Left lung (tissue), 14 donors: ENCODE results near the gene TRIM14. TPM values are rescaled to one million over a fixed set of nuclear protein-coding genes. Genes with fewer than 3 reads are reported as not detected.

Experiments
- ATAC-seq: fragments of 200-7000 bp; cut with Tn5 transposase; one replicate; pipeline ENCODE4 v1.9.1; 2020; ENCODE audit warnings: moderate library complexity
- DNase-seq, 4 donors: peaks; one replicate each; pipeline ENCODE4 v3.0.0-alpha.2; 2013 to 2020
- H3K27ac ChIP-seq, 2 donors: fragments of 200-600 bp; sonication (generic) in 1 of 2; one replicate each; pipeline versions ENCODE4 v1.5.0 to v1.8.0; 2020 to 2021
- H3K27me3 ChIP-seq, 2 donors: fragments of 200-600 bp; sonication (generic) in 1 of 2; one replicate each; pipeline versions ENCODE4 v1.5.0 to v1.8.0; 2020 to 2021
- H3K36me3 ChIP-seq, 2 donors: fragments of 200-600 bp; sonication (generic) in 1 of 2; one replicate each; pipeline versions ENCODE4 v1.5.0 to v1.8.0; 2020 to 2021
- H3K4me1 ChIP-seq, 2 donors: fragments of 200-600 bp; one replicate each; pipeline ENCODE4 v1.8.0; 2021
- H3K4me3 ChIP-seq, 2 donors: fragments of 200-600 bp; sonication (generic) in 1 of 2; one replicate each; pipeline versions ENCODE4 v1.5.0 to v1.8.0; 2020 to 2021; ENCODE audit warnings: mild to moderate bottlenecking in 1 of 2
- H3K9me3 ChIP-seq, 2 donors: fragments of 200-600 bp; sonication (generic) in 1 of 2; one replicate each; pipeline versions ENCODE4 v1.5.0 to v1.8.0; 2020 to 2021
- intact Hi-C, 2 donors: fragments of 100-400 bp; cut with DNase I; formaldehyde crosslinking; loops; one replicate each; pipeline versions ENCODE4 v1.11.2 to v1.14.2; 2022
- long read RNA-seq, 12 donors: library from polyadenylated mRNA in 2 of 12; unstranded in 2 of 12; transcript quantifications; one replicate each; pipeline ENCODE4 v2.0.0 and lab custom pipeline, GENCODE V29; 2019 to 2026
- polyA plus RNA-seq, 6 donors: library from polyadenylated mRNA; unstranded; fragments of 120-200 nt; gene quantifications; one replicate each; pipeline ENCODE4 v1.2.1, GENCODE V29; 2013; ENCODE audit not compliant: insufficient read length in 6 of 6
- total RNA-seq, 2 donors: library from RNA; stranded (reverse); fragmentation: NEBNext Ultra II Directional; extraction: Animal tissue kit (Norgen Biotek cat#: 25700); gene quantifications; one replicate each; pipeline ENCODE4 v1.2.1, GENCODE V29; 2021
- TF ChIP-seq, protein P1 (sequence below), 2 donors: fragments of 200-600 bp; sonication (generic) in 1 of 2; IDR thresholded peaks; one replicate each; pipeline versions ENCODE4 v1.5.0 to v1.8.0; 2021; ENCODE audit warnings: antibody characterized with exemption in 2 of 2
- donor health status: DM: no; HTN: yes; CAD: no.
- donor health status: DM: no; HTN: no; CAD: no.

Gene TRIM14
- 10 to 100 TPM; 26.8 to 37.2 TPM for total RNA-seq
- polyA plus RNA-seq: 10 to 100 TPM in 3 of 6 donors, 1 to 10 TPM in 3; 9.0 to 10.7 (median 10.1) TPM
- long read RNA-seq, donor 1, full-length matches to known transcripts: 3 of 81 reads
- long read RNA-seq, donor 1, partial matches to known transcripts: 78 of 81 reads
- long read RNA-seq, donor 1, other reads (novel, unspliced or antisense): 0 of 81 reads
- long read RNA-seq, donor 2, full-length matches to known transcripts: 2 of 2 reads
- long read RNA-seq, donor 2, partial matches to known transcripts: 0 of 2 reads
- long read RNA-seq, donor 2, other reads (novel, unspliced or antisense): 0 of 2 reads
- long read RNA-seq, donor 3, full-length matches to known transcripts: 1 of 1 reads
- long read RNA-seq, donor 3, partial matches to known transcripts: 0 of 1 reads
- long read RNA-seq, donor 3, other reads (novel, unspliced or antisense): 0 of 1 reads
- long read RNA-seq, donor 4, full-length matches to known transcripts: 7 of 7 reads
- long read RNA-seq, donor 4, partial matches to known transcripts: 0 of 7 reads
- long read RNA-seq, donor 4, other reads (novel, unspliced or antisense): 0 of 7 reads
- long read RNA-seq, donor 5, full-length matches to known transcripts: 4 of 4 reads
- long read RNA-seq, donor 5, partial matches to known transcripts: 0 of 4 reads
- long read RNA-seq, donor 5, other reads (novel, unspliced or antisense): 0 of 4 reads
- long read RNA-seq, donor 6, full-length matches to known transcripts: 1 of 1 reads
- long read RNA-seq, donor 6, partial matches to known transcripts: 0 of 1 reads
- long read RNA-seq, donor 6, other reads (novel, unspliced or antisense): 0 of 1 reads
- long read RNA-seq, donor 7, full-length matches to known transcripts: 2 of 2 reads
- long read RNA-seq, donor 7, partial matches to known transcripts: 0 of 2 reads
- long read RNA-seq, donor 7, other reads (novel, unspliced or antisense): 0 of 2 reads
- long read RNA-seq, donor 8, full-length matches to known transcripts: 3 of 3 reads
- long read RNA-seq, donor 8, partial matches to known transcripts: 0 of 3 reads
- long read RNA-seq, donor 8, other reads (novel, unspliced or antisense): 0 of 3 reads
- long read RNA-seq, donor 9: 0 reads
- long read RNA-seq, donor 10, full-length matches to known transcripts: 9 of 16 reads
- long read RNA-seq, donor 10, partial matches to known transcripts: 0 of 16 reads
- long read RNA-seq, donor 10, other reads (novel, unspliced or antisense): 7 of 16 reads
- long read RNA-seq, donor 11, full-length matches to known transcripts: 4 of 132 reads
- long read RNA-seq, donor 11, partial matches to known transcripts: 96 of 132 reads
- long read RNA-seq, donor 11, other reads (novel, unspliced or antisense): 32 of 132 reads
- long read RNA-seq, donor 12, full-length matches to known transcripts: 3 of 3 reads
- long read RNA-seq, donor 12, partial matches to known transcripts: 0 of 3 reads
- long read RNA-seq, donor 12, other reads (novel, unspliced or antisense): 0 of 3 reads

GRCh38 chr9:98118640-98119601 lies at the start of gene TRIM14:
TRIM14 (minus strand) TSS chr9:98119222; CDS start chr9:98119188, 34 bp downstream.
- no peaks in the 10 kb centered on the region for H3K9me3 ChIP-seq
- peak within 1 kb of the TSS; percentile 58 to 89 for H3K4me3 ChIP-seq
- H3K36me3 ChIP-seq: peaks cover 0 to 14% of the 10 kb centered on the region in 2 donors
- DNase-seq (peak; percentile 44 to 94 (median 74)), ATAC-seq (peak; percentile 87)
- H3K27me3 ChIP-seq: no peaks in the 10 kb centered on the region
- intact Hi-C loops: no loop called here
- H3K4me1 ChIP-seq: peaks cover 5 to 56% of the 10 kb centered on the region in 2 donors
- peak within 1 kb of the TSS; percentile 77 to 94 for H3K27ac ChIP-seq
- TF ChIP-seq, protein P1, sequence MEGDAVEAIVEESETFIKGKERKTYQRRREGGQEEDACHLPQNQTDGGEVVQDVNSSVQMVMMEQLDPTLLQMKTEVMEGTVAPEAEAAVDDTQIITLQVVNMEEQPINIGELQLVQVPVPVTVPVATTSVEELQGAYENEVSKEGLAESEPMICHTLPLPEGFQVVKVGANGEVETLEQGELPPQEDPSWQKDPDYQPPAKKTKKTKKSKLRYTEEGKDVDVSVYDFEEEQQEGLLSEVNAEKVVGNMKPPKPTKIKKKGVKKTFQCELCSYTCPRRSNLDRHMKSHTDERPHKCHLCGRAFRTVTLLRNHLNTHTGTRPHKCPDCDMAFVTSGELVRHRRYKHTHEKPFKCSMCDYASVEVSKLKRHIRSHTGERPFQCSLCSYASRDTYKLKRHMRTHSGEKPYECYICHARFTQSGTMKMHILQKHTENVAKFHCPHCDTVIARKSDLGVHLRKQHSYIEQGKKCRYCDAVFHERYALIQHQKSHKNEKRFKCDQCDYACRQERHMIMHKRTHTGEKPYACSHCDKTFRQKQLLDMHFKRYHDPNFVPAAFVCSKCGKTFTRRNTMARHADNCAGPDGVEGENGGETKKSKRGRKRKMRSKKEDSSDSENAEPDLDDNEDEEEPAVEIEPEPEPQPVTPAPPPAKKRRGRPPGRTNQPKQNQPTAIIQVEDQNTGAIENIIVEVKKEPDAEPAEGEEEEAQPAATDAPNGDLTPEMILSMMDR (IDR thresholded peaks at IDR 0.05): no peak

DNA sequence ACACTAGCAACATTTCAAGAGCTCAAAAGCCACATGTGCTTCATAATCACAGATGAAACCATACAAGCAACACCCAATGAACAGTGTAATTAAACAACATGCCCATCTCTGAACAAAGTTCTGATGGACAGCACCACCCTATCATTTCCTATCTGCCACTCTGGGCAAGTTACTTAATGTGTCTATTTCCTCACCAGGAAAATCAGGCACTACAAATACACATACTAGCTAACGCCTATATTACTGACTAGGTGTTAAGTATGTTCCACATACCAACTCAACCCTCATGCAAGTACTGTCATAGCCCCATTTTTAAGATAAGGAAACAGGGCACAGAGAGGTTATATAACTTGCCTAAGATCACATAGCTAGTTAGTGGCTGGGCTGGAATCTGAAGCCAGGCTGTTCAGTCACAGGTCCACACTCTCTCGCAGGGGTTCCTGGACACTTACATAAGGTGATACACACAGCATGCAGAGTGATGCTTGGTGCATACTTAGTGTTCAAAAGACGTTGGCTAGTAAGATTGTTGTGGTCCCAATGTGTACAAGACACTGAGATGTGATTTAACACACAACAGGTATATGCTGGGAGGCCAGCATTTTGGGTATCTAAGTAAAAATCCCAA lies 49.2 kb upstream of the TRIM14 start:
- intact Hi-C loops: no loop called here
- Histone ChIP-seq H3K27ac (peak overlapping the region in 1 of 2 donors; percentile 45), H3K9me3 (no peaks in the 10 kb centered on the region), H3K27me3 (no peaks in the 10 kb centered on the region), H3K4me3 (no peak overlapping the region), H3K4me1 (peaks cover 0 to 29% of the 10 kb centered on the region in 2 donors), H3K36me3 (no peaks in the 10 kb centered on the region)
- ATAC-seq (peak; percentile 11), DNase-seq (no peak)
- TF ChIP-seq, protein P1 (IDR thresholded peaks at IDR 0.05): no peak

- Histone ChIP-seq H3K27ac (no peak overlapping the region), H3K27me3 (no peaks in the 10 kb centered on the region), H3K9me3 (no peaks in the 10 kb centered on the region), H3K4me1 (peaks cover 0 to 29% of the 10 kb centered on the region in 2 donors), H3K4me3 (no peak overlapping the region), H3K36me3 (no peaks in the 10 kb centered on the region)
- TF ChIP-seq, protein P1 (IDR thresholded peaks at IDR 0.05): no peak
- ATAC-seq: no peak
- intact Hi-C loops: no loop called here
- no peak for DNase-seq
Measured at GRCh38 chr9:98164912-98165311, 45.9 kb upstream of the TRIM14 start.

DNA sequence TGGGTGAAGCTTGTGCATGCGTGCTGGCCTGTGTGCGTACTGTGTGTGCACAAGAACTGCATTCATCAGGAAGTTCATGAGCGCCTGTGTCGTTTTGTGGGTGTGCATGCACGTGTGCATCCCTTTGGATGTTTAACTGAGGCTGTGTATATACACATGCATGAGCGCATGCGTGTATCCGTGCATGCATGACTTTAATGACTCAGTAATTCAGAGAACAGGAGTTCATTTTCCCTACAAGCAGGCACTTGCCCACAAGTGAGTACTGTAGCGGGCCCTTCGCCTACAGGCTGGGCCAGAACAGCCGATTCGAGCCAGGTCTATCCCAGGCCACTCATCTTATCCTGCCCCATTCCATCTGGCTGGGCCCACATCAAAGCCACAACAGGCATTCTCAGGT lies 43.6 kb upstream of the TRIM14 start:
- Histone ChIP-seq H3K4me3 (no peak overlapping the region), H3K36me3 (no peaks in the 10 kb centered on the region), H3K9me3 (no peaks in the 10 kb centered on the region), H3K27ac (no peak overlapping the region), H3K27me3 (no peaks in the 10 kb centered on the region), H3K4me1 (peaks cover 0 to 8% of the 10 kb centered on the region in 2 donors)
- ATAC-seq (no peak), DNase-seq (no peak)
- TF ChIP-seq, protein P1 (IDR thresholded peaks at IDR 0.05): no peak
- intact Hi-C loops: no loop called here
